ENCODE data around the gene ARL6IP5. TPM values are rescaled to one million over a fixed set of nuclear protein-coding genes. Genes with fewer than 3 reads are reported as not detected.

Gene ARL6IP5
- total and polyA plus RNA-seq, 2 of the 13 experiments (the other 11 are each of a cell fraction or from before 2014, with no cell fraction given): 23.7 to 29.6 TPM

DNA sequence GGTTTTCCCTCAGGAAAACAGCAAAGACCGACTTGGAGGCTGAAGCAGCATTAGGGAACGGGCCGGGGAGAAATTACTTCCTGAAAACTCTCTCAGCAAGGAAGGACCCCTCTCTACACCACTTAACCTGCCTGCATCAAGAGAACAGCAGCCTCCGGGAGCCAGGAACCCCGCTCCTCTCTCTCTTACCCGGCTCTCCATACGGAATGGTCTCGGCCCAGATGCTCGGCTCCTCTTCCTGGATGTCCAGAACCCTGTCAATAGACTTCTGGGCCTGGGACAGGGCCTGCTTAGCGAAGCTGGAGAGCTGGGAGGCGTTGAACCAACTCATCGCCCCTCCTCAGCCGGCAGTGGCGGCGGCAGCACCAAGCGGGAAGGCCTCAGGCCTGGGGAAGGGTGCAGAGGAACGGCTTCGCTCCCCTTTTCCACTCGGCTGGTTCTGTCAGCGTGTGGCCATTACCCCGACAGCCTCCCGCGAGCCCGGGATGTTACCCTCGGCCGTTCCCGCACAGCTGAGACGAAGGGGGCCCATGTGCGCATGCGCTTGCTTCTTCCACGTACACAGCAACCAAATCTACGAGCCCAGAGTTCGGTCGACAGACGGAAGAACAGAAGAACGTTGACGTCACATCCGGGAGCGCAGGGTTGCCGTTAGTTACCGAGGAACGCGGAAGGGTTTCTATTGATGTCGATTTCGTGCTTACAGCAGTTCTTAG is 32.8 kb upstream of the ARL6IP5 start, which contains the start of gene TMF1 (continued):
- TF ChIP-seq, protein P1, sequence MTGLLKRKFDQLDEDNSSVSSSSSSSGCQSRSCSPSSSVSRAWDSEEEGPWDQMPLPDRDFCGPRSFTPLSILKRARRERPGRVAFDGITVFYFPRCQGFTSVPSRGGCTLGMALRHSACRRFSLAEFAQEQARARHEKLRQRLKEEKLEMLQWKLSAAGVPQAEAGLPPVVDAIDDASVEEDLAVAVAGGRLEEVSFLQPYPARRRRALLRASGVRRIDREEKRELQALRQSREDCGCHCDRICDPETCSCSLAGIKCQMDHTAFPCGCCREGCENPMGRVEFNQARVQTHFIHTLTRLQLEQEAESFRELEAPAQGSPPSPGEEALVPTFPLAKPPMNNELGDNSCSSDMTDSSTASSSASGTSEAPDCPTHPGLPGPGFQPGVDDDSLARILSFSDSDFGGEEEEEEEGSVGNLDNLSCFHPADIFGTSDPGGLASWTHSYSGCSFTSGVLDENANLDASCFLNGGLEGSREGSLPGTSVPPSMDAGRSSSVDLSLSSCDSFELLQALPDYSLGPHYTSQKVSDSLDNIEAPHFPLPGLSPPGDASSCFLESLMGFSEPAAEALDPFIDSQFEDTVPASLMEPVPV (CRISPR knock-in tag; IDR thresholded peaks at IDR 0.05): 0 out of 2 replicates have a peak, but pooled peaks have one; percentile 56
- no peak for TF ChIP-seq ZMYM2 (CRISPR knock-in tag; IDR thresholded peaks at IDR 0.05)
- TF ChIP-seq ETV5 (CRISPR knock-in tag; IDR thresholded peaks at IDR 0.05; ENCODE audit: borderline replicate concordance): peak; percentile 44; the same call in 1 of the 2 replicates
- peak; percentile 39; the same call in 1 of the 2 replicates for TF ChIP-seq ZNF747 (CRISPR knock-in tag; IDR thresholded peaks at IDR 0.05; ENCODE audit: borderline replicate concordance)
- no peak for TF ChIP-seq ZNF775 (CRISPR knock-in tag; IDR thresholded peaks at IDR 0.05; ENCODE audit: borderline replicate concordance)
- TF ChIP-seq ZSCAN22 (CRISPR knock-in tag; IDR thresholded peaks at IDR 0.05): no peak
- TF ChIP-seq CEBPB (IDR thresholded peaks at IDR 0.05; ENCODE audit: borderline replicate concordance, low read depth, low read length): no peak
- TF ChIP-seq, protein P2, sequence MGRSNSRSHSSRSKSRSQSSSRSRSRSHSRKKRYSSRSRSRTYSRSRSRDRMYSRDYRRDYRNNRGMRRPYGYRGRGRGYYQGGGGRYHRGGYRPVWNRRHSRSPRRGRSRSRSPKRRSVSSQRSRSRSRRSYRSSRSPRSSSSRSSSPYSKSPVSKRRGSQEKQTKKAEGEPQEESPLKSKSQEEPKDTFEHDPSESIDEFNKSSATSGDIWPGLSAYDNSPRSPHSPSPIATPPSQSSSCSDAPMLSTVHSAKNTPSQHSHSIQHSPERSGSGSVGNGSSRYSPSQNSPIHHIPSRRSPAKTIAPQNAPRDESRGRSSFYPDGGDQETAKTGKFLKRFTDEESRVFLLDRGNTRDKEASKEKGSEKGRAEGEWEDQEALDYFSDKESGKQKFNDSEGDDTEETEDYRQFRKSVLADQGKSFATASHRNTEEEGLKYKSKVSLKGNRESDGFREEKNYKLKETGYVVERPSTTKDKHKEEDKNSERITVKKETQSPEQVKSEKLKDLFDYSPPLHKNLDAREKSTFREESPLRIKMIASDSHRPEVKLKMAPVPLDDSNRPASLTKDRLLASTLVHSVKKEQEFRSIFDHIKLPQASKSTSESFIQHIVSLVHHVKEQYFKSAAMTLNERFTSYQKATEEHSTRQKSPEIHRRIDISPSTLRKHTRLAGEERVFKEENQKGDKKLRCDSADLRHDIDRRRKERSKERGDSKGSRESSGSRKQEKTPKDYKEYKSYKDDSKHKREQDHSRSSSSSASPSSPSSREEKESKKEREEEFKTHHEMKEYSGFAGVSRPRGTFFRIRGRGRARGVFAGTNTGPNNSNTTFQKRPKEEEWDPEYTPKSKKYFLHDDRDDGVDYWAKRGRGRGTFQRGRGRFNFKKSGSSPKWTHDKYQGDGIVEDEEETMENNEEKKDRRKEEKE (IDR thresholded peaks at IDR 0.05): no peak
- TF ChIP-seq, protein P3, sequence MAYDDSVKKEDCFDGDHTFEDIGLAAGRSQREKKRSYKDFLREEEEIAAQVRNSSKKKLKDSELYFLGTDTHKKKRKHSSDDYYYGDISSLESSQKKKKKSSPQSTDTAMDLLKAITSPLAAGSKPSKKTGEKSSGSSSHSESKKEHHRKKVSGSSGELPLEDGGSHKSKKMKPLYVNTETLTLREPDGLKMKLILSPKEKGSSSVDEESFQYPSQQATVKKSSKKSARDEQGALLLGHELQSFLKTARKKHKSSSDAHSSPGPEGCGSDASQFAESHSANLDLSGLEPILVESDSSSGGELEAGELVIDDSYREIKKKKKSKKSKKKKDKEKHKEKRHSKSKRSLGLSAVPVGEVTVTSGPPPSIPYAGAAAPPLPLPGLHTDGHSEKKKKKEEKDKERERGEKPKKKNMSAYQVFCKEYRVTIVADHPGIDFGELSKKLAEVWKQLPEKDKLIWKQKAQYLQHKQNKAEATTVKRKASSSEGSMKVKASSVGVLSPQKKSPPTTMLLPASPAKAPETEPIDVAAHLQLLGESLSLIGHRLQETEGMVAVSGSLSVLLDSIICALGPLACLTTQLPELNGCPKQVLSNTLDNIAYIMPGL (CRISPR knock-in tag; IDR thresholded peaks at IDR 0.05; ENCODE audit: borderline replicate concordance in 1 of 2, low read depth in 1 of 2): peak in 1 of 2 experiments; percentile 19; a peak in 1 of 4 replicates
- no peak for TF ChIP-seq SP1 (IDR thresholded peaks at IDR 0.05)
- no peak for TF ChIP-seq SP1 (CRISPR knock-in tag; IDR thresholded peaks at IDR 0.05)
- peak in 1 of 2 experiments; percentile 62; a peak in 1 of 4 replicates for TF ChIP-seq KLF16 (CRISPR knock-in tag; IDR thresholded peaks at IDR 0.05)
- no peak for TF ChIP-seq ZNF101 (CRISPR knock-in tag; IDR thresholded peaks at IDR 0.05; ENCODE audit: borderline replicate concordance, low read depth)
- peak; percentile 58; the same call in 1 of the 2 replicates for TF ChIP-seq ZNF350 (CRISPR knock-in tag; IDR thresholded peaks at IDR 0.05; ENCODE audit: borderline replicate concordance, low read depth)
- no peak for TF ChIP-seq HMG20A (CRISPR knock-in tag; IDR thresholded peaks at IDR 0.05; ENCODE audit: borderline replicate concordance)
- TF ChIP-seq, protein P4, sequence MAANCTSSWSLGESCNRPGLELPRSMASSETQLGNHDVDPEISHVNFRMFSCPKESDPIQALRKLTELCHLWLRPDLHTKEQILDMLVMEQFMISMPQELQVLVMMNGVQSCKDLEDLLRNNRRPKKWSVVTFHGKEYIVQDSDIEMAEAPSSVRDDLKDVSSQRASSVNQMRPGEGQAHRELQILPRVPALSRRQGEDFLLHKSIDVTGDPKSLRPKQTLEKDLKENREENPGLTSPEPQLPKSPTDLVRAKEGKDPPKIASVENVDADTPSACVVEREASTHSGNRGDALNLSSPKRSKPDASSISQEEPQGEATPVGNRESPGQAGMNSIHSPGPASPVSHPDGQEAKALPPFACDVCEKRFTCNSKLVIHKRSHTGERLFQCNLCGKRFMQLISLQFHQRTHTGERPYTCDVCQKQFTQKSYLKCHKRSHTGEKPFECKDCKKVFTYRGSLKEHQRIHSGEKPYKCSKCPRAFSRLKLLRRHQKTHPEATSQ (CRISPR knock-in tag; IDR thresholded peaks at IDR 0.05; ENCODE audit: borderline replicate concordance): no peak
- TF ChIP-seq ZNF33B (CRISPR knock-in tag; IDR thresholded peaks at IDR 0.05): no peak; the same call in 1 of the 2 replicates
- TF ChIP-seq, protein P5, sequence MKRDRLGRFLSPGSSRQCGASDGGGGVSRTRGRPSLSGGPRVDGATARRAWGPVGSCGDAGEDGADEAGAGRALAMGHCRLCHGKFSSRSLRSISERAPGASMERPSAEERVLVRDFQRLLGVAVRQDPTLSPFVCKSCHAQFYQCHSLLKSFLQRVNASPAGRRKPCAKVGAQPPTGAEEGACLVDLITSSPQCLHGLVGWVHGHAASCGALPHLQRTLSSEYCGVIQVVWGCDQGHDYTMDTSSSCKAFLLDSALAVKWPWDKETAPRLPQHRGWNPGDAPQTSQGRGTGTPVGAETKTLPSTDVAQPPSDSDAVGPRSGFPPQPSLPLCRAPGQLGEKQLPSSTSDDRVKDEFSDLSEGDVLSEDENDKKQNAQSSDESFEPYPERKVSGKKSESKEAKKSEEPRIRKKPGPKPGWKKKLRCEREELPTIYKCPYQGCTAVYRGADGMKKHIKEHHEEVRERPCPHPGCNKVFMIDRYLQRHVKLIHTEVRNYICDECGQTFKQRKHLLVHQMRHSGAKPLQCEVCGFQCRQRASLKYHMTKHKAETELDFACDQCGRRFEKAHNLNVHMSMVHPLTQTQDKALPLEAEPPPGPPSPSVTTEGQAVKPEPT (CRISPR knock-in tag; IDR thresholded peaks at IDR 0.05; ENCODE audit: low read depth): no peak

Data from HepG2 (cell line).